GM19328 (cell line): ENCODE data around the gene SCFD1.

ENCODE experiments used
- ATAC-seq: cut with Tn5 transposase; IDR thresholded peaks from one replicate; pipeline ENCODE4 v1.9.1; 2021; ENCODE audit warnings: mild to moderate bottlenecking, moderate library complexity; ENCODE audit not compliant: unreplicated experiment

SCFD1 gene

GRCh38 chr14:30751646-30752416 is 129.7 kb downstream of the SCFD1 start:
- no peak for ATAC-seq

DNA sequence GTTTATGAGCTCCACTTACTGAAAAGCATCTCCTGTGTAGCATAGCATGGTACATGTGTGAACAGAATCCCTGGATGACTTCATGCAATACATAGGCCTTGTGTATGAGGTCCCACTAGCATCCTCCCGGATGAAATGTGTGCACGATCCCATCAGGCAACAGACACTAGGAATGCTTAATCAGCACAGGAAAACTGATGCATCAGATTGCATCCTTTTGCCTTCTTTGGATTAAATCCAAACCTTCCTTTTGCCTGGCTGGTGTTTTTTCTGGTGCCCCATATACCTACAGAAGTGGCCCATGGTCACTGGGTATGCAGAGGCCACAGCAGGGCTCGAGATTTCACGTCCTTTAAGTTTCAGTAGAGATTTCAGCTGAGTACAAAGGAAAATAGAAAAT is 131.3 kb downstream of the SCFD1 start:
- ATAC-seq, result no peak

DNA sequence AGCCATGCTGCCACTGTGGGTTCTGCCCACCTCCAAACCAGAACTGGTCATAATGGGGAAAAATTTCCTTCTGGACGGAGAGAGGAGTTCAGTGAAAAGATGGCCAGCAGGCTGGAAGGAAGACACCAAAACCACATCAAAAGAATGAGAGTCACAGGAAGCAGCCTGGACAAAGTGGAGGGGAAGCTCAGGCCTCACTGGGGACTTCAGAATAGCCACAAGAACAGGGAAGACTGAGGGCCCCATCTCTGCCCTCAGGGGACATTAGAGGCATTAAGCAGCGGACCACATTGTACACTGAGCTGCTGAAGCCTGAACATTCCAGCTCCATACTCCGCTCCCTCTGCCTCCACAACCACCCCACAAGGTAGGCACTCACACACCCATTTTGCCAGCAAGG is 132.7 kb downstream of the SCFD1 start:
- ATAC-seq, result no peak

GRCh38 chr14:30756594-30756993 is 134.5 kb downstream of the SCFD1 start:
- ATAC-seq, result no peak

DNA sequence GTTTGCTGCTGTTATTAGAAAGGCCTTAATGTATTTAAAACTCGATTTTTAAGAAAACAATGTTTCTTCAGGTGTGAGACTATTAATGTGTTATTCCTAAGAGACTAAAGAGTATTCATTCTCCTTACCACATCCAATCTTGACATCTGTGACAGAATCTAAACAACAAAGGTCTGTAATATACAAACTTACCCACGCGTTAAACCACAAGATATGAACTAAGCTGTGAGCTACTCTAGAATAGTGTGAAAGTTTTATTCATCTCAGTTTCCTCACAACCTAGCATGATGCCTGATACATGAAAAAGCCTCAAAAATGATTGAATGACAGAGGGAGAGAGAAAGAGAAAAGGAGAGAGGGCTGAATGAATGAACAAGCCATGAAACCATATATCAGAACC is 135.0 kb downstream of the SCFD1 start:
- no peak for ATAC-seq

- no peak for ATAC-seq
Measured at GRCh38 chr14:30759172-30760125, 137.3 kb downstream of the SCFD1 start.

DNA sequence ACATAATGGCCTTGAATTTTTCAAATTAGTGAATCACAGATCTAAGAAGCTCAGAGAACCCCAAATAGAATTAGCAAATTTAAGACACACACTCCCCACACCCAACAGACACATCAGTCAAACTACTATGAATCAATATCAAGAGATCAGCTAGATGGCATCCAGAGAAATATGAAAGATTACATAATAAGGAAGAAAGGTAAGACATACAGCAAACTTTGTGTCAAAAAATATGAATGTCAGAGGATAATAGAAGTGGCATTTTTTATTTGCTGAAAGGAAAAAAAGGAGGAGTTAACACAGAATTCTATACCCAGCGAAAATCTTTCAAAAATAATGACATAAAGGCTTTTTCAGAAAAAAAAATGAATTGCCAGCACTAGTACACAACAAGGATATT is 141.8 kb downstream of the SCFD1 start:
- no peak for ATAC-seq

GRCh38 chr14:30767624-30768023 is 145.5 kb downstream of the SCFD1 start:
- no peak for ATAC-seq

DNA sequence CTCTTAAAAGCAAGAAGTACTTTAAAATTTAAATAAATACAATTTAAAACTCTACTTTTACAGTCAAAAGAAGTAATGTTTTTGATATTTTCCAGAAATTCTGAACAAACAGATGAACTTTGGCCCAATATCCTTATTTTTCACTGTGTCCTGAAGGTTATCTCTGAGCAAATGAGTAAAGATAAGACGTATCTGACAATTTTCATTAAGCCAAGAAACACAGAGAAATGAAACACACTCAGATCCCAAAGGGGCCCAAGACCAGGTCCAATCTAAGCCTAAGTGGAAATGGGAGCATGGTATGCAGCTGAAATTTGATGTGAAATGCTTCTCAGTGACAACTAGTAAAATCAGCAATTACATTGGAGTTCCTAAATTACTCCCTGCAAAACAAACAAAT is 146.7 kb downstream of the SCFD1 start:
- no peak for ATAC-seq

GRCh38 chr14:30770376-30770775 is 148.3 kb downstream of the SCFD1 start:
- ATAC-seq, result no peak

GRCh38 chr14:30771595-30771994 is 149.5 kb downstream of the SCFD1 start:
- ATAC-seq, result no peak

DNA sequence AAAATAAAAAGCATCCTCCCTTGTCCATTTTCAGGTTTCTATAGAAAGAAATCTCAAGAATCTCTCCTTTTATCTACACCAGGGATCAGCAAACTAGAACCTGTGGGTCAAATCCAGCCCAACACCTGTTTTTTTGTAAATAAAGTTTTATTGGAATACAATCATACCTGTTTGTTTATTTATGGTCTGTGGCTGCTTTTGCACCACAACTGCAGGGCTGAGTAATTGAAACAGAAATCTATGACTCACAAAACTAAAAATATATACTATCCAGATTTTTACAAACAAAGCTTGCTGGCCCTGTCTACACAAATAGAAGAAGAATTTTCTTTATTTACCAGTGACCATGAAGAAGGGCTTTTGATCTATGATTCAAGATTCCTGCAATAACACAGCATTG is 157.1 kb downstream of the SCFD1 start:
- no peak for ATAC-seq
